Kidney (tissue), 14 donors: ENCODE measurements around the gene PPP1R12B. TPM values are rescaled to one million over a fixed set of nuclear protein-coding genes. Genes with fewer than 3 reads are reported as not detected.
"Not testable (repeated sequence)": the region's sequence is repeated elsewhere in the genome, so short reads cannot be mapped to it uniquely, and the experiment has no call there.

Experiments
- DNase-seq, 5 donors: peaks; one replicate each; pipeline ENCODE4 v3.0.0-alpha.2; 2013 to 2020
- FAIRE-seq: peaks from 2 replicates; lab custom pipeline; 2012; peaks lifted over from hg19 to GRCh38; lab: Jason Lieb, UNC
- H3K27ac ChIP-seq, 2 donors: one replicate each; pipeline ENCODE4 v1.7.0; 2013; ENCODE audit warnings: low read depth in 2 of 2, low read length in 2 of 2, inconsistent platforms in 1 of 2
- H3K27me3 ChIP-seq: one replicate; pipeline ENCODE4 v1.7.1; 2013; ENCODE audit warnings: low read length, inconsistent platforms; ENCODE audit not compliant: control insufficient read depth, insufficient read depth
- H3K36me3 ChIP-seq, 3 donors: one replicate each; pipeline versions ENCODE4 v1.7.0 to v1.7.1; 2013; ENCODE audit warnings: low read length in 3 of 3, control low read depth in 1 of 3, inconsistent platforms in 1 of 3; ENCODE audit not compliant: insufficient read depth in 3 of 3, control insufficient read depth in 2 of 3
- H3K4me1 ChIP-seq, 3 donors: one replicate each; pipeline versions ENCODE4 v1.7.0 to v1.7.1; 2013; ENCODE audit warnings: low read length in 3 of 3, inconsistent platforms in 1 of 3, low read depth in 1 of 3; ENCODE audit not compliant: control insufficient read depth in 2 of 3, insufficient read depth in 2 of 3
- H3K4me3 ChIP-seq, 3 donors: one replicate each; pipeline versions ENCODE4 v1.7.0 to v1.8.1; 2013; ENCODE audit warnings: low read length in 3 of 3, control low read depth in 1 of 3, inconsistent platforms in 1 of 3
- H3K9ac ChIP-seq, 3 donors: one replicate each; pipeline versions ENCODE4 v1.7.0 to v1.7.1; 2013; ENCODE audit warnings: low read length in 3 of 3, control low read depth in 1 of 3, inconsistent platforms in 1 of 3
- H3K9me3 ChIP-seq, 3 donors: one replicate each; pipeline versions ENCODE4 v1.7.0 to v1.7.1; 2013; ENCODE audit warnings: low read length in 3 of 3, control low read depth in 1 of 3, inconsistent platforms in 1 of 3; ENCODE audit not compliant: control insufficient read depth in 2 of 3, insufficient read depth in 1 of 3
- intact Hi-C: fragments of 100-400 bp; cut with DNase I; formaldehyde crosslinking; loops from one replicate; pipeline ENCODE4 v1.11.1; 2022
- polyA plus RNA-seq: library from polyadenylated mRNA; stranded (reverse); fragments of 350-450 nt; fragmentation: Illumina TruSeq; extraction: RNeasy Lipid Tissue Mini Kit (QIAGEN cat#74804); gene quantifications from one replicate; pipeline ENCODE4 v1.2.3, GENCODE V29; 2014; ENCODE audit warnings: low read depth, low replicate concordance; ENCODE audit not compliant: insufficient read depth
- total RNA-seq: library from RNA; stranded (reverse); fragmentation: NEBNext Ultra II Directional; extraction: Animal tissue kit (Norgen Biotek cat#: 25700); gene quantifications from one replicate; pipeline ENCODE4 v1.2.1, GENCODE V29; 2021
- TF ChIP-seq, protein P1 (sequence below): IDR thresholded peaks from 3 replicates; pipeline ENCODE4 v1.5.1; 2012; ENCODE audit warnings: mild to moderate bottlenecking, moderate library complexity, borderline replicate concordance; ENCODE audit not compliant: insufficient read depth; ENCODE audit errors: extremely low read depth
- donor health status: control.
- donor health status: control.
- donor health status: control.
- donor health status: control.
- donor health status: control.
- donor health status: DM: yes; HTN: yes; CAD: no.
- donor health status: Normal renal cell carcinoma (clear cell type).

Gene PPP1R12B
- total and polyA plus RNA-seq, 2 donors from 2014 or later: 5.7 to 40.0 TPM

DNA sequence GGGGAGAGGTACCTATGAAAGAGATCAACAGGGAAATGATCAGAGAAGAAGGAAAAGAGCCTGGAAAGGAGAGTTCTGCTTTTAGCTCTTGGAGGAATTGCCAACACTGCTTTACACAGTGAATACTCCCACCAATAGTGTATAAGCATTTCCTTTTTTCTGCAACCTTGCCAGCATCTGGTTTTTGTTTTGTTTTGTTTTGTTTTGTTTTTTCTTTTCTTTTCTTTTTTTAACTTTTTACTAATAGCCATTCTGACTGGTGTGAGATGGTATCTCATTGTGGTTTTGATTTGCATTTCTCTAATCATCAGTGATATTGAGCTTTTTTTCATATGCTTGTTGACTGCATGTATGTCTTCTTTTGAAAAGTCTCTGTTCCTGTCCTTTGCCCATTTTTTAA lies 165.4 kb downstream of the PPP1R12B start:
- H3K9ac ChIP-seq, FAIRE-seq, H3K27ac ChIP-seq, H3K27me3 ChIP-seq, H3K4me1 ChIP-seq, H3K36me3 ChIP-seq, intact Hi-C loops, H3K4me3 ChIP-seq, H3K9me3 ChIP-seq, DNase-seq: not testable (repeated sequence)

DNA sequence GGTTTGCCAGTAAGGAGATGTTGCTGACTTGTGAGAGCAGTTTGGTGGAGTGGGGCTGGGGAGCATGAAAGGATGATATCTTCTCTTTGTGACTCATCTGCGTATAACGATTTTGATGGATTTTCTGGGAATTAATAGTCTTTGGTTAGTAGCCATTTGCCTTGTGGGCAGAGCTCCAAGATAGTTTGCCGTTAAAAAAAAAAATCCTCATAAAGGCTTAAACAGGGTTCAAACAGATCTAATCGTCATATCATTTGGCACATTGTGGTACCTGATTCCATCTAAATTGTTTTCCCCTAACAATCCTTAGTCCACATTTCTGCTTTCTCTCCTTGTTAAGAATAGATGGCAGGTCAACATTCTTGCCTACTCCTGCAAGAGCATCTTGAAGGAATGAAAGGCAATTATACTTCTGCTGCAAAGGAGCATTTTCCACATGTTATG lies 168.0 kb downstream of the PPP1R12B start:
- no peak overlapping the region for H3K9ac ChIP-seq
- FAIRE-seq (no peak), DNase-seq (no peak)
- no peaks in the 10 kb centered on the region for H3K27me3 ChIP-seq
- H3K36me3 ChIP-seq: peaks cover 0 to 4% (median 0%) of the 10 kb centered on the region in 3 donors
- TF ChIP-seq, protein P1, sequence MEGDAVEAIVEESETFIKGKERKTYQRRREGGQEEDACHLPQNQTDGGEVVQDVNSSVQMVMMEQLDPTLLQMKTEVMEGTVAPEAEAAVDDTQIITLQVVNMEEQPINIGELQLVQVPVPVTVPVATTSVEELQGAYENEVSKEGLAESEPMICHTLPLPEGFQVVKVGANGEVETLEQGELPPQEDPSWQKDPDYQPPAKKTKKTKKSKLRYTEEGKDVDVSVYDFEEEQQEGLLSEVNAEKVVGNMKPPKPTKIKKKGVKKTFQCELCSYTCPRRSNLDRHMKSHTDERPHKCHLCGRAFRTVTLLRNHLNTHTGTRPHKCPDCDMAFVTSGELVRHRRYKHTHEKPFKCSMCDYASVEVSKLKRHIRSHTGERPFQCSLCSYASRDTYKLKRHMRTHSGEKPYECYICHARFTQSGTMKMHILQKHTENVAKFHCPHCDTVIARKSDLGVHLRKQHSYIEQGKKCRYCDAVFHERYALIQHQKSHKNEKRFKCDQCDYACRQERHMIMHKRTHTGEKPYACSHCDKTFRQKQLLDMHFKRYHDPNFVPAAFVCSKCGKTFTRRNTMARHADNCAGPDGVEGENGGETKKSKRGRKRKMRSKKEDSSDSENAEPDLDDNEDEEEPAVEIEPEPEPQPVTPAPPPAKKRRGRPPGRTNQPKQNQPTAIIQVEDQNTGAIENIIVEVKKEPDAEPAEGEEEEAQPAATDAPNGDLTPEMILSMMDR: no peak
- no peak overlapping the region for H3K27ac ChIP-seq
- H3K4me3 ChIP-seq: no peak overlapping the region
- intact Hi-C loops: no loop called here
- no peaks in the 10 kb centered on the region for H3K4me1 ChIP-seq
- H3K9me3 ChIP-seq: no peaks in the 10 kb centered on the region

GRCh38 chr1:202517146-202517545 lies 168.6 kb downstream of the PPP1R12B start:
- H3K4me1 ChIP-seq, H3K9ac ChIP-seq, FAIRE-seq, H3K27me3 ChIP-seq, H3K9me3 ChIP-seq, intact Hi-C loops, H3K27ac ChIP-seq, H3K4me3 ChIP-seq, DNase-seq, H3K36me3 ChIP-seq: not testable (repeated sequence)

- H3K9ac ChIP-seq, intact Hi-C loops, H3K27me3 ChIP-seq, DNase-seq, FAIRE-seq, H3K9me3 ChIP-seq, H3K36me3 ChIP-seq, H3K4me3 ChIP-seq, H3K4me1 ChIP-seq, H3K27ac ChIP-seq: not testable (repeated sequence)
Measured at GRCh38 chr1:202518180-202518579, 169.7 kb downstream of the PPP1R12B start.

DNA sequence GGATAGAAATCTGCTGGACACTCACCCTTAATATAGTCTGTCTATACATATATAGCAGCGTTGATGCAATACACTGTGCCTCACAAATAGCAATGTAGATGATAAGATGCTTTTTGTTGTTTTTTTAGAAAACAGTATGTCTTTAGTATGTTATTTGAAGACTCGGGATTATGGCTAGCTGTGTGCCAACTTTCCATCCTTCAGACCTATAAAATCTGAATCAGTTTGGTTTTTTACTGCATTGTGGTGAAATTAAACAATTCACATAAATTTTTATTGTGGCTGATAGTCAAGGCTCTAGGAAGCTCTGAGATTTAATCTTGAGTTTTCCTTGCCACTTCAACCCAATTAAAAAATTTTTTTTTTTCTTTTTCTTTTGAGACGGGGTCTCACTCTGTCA lies 170.4 kb downstream of the PPP1R12B start:
- FAIRE-seq, H3K4me1 ChIP-seq, H3K9me3 ChIP-seq, H3K36me3 ChIP-seq, H3K27ac ChIP-seq, DNase-seq, H3K4me3 ChIP-seq, H3K27me3 ChIP-seq, H3K9ac ChIP-seq, intact Hi-C loops: not testable (repeated sequence)

GRCh38 chr1:202520129-202520856 lies 171.8 kb downstream of the PPP1R12B start:
- H3K4me1 ChIP-seq, H3K9me3 ChIP-seq, H3K4me3 ChIP-seq, H3K36me3 ChIP-seq, H3K9ac ChIP-seq, DNase-seq, H3K27ac ChIP-seq, H3K27me3 ChIP-seq, FAIRE-seq, intact Hi-C loops: not testable (repeated sequence)

- FAIRE-seq, H3K4me3 ChIP-seq, H3K4me1 ChIP-seq, H3K27ac ChIP-seq, H3K27me3 ChIP-seq, DNase-seq, H3K36me3 ChIP-seq, H3K9ac ChIP-seq, intact Hi-C loops, H3K9me3 ChIP-seq: not testable (repeated sequence)
Measured at GRCh38 chr1:202520857-202521216, 172.3 kb downstream of the PPP1R12B start.

DNA sequence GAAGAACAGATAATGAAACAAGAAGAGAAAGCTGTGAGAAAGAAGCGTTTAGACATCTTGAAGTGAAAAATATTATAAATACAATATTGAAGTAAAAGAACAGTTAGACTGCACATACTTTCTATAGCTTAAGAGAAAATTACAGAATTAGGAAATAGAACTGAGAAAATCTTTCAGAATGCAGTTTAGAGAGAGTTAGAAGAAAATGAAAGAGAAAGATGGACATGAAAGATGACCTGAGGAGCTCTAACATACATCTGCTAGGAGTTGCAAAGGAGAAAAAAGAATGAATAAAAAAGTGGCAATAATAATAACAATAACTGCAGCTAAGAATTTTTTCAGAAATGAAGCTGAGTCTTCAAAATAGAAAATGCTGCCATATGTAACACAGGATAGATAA lies 173.0 kb downstream of the PPP1R12B start:
- DNase-seq, H3K27me3 ChIP-seq, H3K9ac ChIP-seq, H3K27ac ChIP-seq, H3K36me3 ChIP-seq, H3K4me1 ChIP-seq, H3K9me3 ChIP-seq, H3K4me3 ChIP-seq, intact Hi-C loops, FAIRE-seq: not testable (repeated sequence)
